Activated CD8-positive, alpha-beta memory T cell treated with anti-CD3 and anti-CD28 coated beads, Interleukin-2, amount 50 U/mL, for 1 hour (primary cell): Measurements from ENCODE around the gene CEACAM6.
A peak's percentile ranks its signal among the peaks of the same experiment; 100 is the strongest.
"Not testable (repeated sequence)": the region's sequence is repeated elsewhere in the genome, so short reads cannot be mapped to it uniquely, and the experiment has no call there.

Experiments used
- DNase-seq: peaks from one replicate; pipeline ENCODE4 v3.0.0-alpha.2; 2020; ENCODE audit errors: extremely low read depth

CEACAM6 gene

GRCh38 chr19:41746593-41747227 is 8.6 kb upstream of the CEACAM6 start:
- DNase-seq = peak; percentile 3

DNA sequence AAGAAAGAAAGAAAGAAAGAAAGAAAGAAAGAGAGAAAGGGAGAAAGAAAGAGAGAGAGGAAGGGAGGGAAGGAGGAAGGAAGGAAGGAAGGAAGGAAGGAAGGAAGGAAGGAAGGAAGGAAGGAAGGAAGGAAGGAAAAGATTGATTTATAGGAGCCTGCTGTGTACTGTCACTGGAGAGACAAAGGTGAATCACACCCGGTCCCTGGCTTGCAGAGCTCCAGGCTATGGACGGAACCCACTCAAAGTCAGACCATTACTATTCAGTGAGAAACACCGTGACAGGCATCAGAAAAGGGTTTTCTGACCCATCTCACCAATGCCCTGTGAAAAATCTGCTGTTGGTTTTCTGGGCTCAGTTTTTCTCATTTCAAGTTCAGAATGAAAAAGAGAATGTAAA is 7.3 kb upstream of the CEACAM6 start:
- no peak for DNase-seq

- not testable (repeated sequence) for DNase-seq
These were observed 4.8 kb upstream of the CEACAM6 start for GRCh38 chr19:41750248-41751134.

DNA sequence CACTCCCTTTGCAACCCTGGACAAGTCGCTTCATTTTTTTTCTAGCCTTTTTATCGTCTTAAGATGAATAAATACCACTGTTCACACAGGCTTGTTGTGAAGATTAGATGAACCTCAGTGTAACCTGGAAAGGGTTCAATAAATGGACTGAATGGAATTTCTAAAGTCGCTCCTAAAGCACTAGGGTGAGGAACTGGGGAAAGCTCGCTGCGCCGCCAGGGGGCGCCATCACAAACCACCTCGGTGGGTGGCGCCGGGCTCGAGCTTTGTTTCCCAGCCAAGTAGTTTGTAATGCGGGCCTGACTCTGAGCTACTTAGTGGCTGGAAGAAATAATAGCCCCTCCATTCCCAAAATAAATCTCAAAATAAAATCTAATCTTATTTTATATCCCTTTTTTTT is 2.2 kb upstream of the CEACAM6 start:
- peak; percentile 45 for DNase-seq

DNA sequence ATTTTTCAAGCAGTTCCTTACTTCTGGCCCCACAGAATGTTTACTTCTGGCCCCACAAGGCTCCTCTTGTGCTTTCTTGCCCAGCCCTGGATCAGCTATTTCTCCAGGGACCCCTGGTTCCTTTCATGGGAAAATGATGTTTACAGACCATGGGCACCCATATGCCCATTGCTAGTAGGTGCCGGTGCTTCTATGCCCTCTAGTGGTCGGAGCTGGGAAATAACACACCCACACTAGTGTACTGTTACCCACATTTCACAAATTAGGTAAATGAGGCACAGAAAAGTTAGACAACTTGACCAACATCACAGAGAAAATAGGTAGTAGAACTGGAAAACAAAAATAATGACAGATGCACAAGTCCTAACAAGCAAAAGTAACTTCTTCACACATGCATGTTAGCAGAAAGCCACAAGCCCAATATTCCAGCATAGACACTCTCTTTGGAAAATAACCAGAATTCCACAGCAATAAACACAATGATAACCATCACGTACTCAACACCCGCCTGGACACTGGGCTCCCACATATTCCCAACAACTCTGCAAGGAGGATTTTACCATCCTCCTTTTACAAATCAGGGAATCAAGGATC is 1.3 kb upstream of the CEACAM6 start:
- DNase-seq = peak; percentile 26

DNA sequence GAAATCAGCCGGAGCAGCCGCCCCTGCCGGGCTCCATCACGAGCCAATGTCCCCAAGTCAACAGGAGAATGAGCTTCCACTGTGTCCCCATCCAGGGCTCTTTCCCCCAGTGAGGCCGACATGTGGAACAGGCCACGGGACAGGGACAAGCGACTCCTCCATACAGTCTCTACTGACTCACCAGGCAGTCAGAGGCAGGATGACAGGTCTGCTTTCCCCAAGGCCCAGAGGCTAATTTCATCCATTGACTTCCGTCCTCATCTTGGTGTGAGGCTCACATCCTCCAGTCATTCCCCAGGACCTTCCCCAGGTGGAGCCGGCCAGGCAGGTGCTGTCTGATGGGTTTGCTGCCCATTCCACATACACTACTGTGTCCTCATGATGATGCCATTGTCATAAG is 3.5 kb downstream of the CEACAM6 start:
- DNase-seq = no peak

DNA sequence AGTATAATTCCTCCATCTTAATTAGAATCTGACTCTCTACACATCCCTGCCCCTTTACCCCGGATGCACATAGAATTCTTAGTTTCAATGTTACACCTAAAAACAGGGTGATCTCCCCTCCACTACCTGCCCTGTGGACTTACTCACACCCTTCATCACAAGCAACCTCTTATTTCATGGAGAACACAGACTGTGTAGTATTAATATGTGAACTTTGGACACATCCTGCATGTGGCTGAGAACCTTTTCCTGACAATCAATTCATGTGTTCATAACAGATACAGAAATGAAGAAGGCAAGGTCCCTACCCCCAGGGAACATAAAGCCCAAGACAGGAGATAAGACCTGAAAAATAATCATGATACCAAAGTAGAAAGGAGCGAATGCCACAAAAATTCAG is 11.8 kb downstream of the CEACAM6 start:
- DNase-seq = no peak

GRCh38 chr19:41768105-41768504 is 12.8 kb downstream of the CEACAM6 start:
- DNase-seq = not testable (repeated sequence)

DNA sequence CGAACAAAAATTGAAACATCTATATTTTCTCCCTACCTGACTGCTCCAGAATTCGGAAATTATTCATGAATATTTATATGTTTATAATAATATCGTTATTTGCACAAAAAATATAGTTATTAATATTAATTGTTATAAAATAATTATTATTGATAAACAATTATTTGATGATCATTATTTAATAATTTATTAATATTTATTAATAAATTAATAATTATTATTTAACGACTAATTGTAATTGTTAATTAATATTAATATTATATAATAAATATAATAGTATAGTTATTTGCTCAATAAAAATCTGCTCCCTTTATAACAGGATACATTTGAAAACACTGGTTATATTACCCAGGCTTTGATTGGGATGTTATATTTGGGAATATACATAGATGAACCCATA is 14.3 kb downstream of the CEACAM6 start:
- DNase-seq = no peak

GRCh38 chr19:41771410-41771809 is 16.1 kb downstream of the CEACAM6 start:
- no peak for DNase-seq

GRCh38 chr19:41774515-41774980 is 19.2 kb downstream of the CEACAM6 start:
- no peak for DNase-seq

GRCh38 chr19:41776700-41777099 is 21.4 kb downstream of the CEACAM6 start:
- no peak for DNase-seq

- no peak for DNase-seq
These were observed 28.3 kb downstream of the CEACAM6 start for GRCh38 chr19:41783612-41784011.

GRCh38 chr19:41784312-41784711 is 29.0 kb downstream of the CEACAM6 start:
- no peak for DNase-seq

DNA sequence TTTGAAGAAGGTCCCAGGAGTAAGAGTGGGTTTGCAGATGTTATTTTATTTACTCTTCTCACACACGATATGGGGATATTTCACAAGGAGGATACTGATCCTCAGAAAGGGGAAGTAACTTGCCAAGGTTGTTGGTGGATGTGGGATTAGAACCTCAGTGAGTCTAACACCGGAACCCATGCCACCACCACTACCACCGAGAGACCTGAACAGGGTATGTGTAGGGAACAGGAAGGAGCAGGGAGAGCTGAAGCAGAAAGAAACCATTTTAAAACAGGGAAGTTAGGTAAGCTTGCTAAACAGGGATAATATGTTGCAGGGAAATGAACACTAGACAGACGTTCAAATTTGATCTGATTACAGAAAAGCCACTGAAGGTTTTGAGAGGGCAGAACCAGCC is 29.4 kb downstream of the CEACAM6 start:
- DNase-seq = no peak

GRCh38 chr19:41785653-41786052 is 30.3 kb downstream of the CEACAM6 start:
- peak; percentile 33 for DNase-seq

- no peak for DNase-seq
These were observed 31.7 kb downstream of the CEACAM6 start for GRCh38 chr19:41787055-41787454.

- DNase-seq = not testable (repeated sequence)
These were observed 33.2 kb downstream of the CEACAM6 start for GRCh38 chr19:41788518-41788917.

GRCh38 chr19:41789053-41789452 is 33.7 kb downstream of the CEACAM6 start:
- not testable (repeated sequence) for DNase-seq

GRCh38 chr19:41792513-41793413 is 37.4 kb downstream of the CEACAM6 start:
- DNase-seq = no peak

DNA sequence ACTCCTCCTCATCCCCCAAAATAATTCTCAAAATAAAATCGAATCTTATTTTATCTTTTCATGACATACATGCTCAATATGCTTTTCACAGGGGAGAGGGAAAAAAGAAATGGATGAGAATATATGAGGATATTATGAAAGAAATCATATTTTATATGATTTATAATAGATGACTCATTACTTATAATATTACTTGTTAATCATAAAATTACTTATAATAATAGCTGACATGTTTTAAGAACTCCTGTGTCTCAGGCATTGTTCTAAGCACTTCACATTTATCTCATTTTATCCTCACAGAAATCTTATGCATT is 38.0 kb downstream of the CEACAM6 start:
- DNase-seq = no peak

DNA sequence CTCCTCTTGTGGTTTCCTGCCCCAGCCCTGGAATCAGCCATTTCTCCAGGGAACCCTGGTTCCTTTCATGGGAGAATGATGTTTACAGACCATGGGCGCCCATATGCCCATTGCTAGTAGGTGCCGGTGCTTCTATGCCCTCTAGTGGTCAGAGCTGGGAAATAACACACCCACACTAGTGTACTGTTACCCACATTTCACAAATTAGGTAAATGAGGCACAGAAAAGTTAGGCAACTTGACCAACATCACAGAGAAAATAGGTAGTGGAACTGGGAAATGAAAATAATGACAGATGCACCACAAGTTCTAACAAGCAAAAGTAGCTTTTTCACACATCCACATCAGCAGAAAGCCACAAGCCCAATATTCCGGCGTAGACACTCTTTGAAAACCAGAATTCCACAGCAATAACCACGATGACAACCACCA is 39.7 kb downstream of the CEACAM6 start:
- DNase-seq = peak; percentile 24
